K562 (cell line): ENCODE data around the gene PCCA. TPM values are rescaled to one million over a fixed set of nuclear protein-coding genes. Genes with fewer than 3 reads are reported as not detected.

Source experiments
- ATAC-seq: fragments of 200-7000 bp; cut with Tn5 transposase; 3 replicates; pipeline ENCODE4 v1.9.1; 2020; ENCODE audit warnings: moderate library complexity
- BruUV-seq: library from RNA; stranded (reverse); fragments of 400-500 nt; replicated peaks from 2 replicates; lab custom pipeline; 2021; lab: Mats Ljungman, UMichigan
- CTCF ChIA-PET: fragments of 300-600 bp; formaldehyde crosslinking; extraction: SDS; loops from one replicate; lab custom pipeline; 2021; ENCODE audit warnings: low intra/inter-chr PET ratio; lab: Yijun Ruan, JAX
- POLR2A ChIA-PET: fragments of 300-600, 350-650 bp; sonication (Branson Sonifier 250); formaldehyde crosslinking; extraction: SDS; loops from one replicate; lab custom pipeline; 2021; ENCODE audit warnings: antibody characterized with exemption, inconsistent platforms; lab: Yijun Ruan, JAX
- DNase-seq, 4 experiments: peaks; one replicate each; pipeline versions ENCODE4 v3.0.0 to v3.0.0-alpha.2; 2011 to 2018; ENCODE audit warnings: low spot score in 3 of 4, mixed read lengths in 3 of 4; ENCODE audit errors: extremely low read depth in 1 of 4
- FAIRE-seq: peaks from 2 replicates; lab custom pipeline; 2011; peaks lifted over from hg19 to GRCh38; lab: Jason Lieb, UNC
- H2AFZ ChIP-seq: 2 replicates; pipeline ENCODE4 v1.6.0; 2011; ENCODE audit warnings: low read depth, low read length, control low read depth, inconsistent platforms
- H3K27ac ChIP-seq: fragments of 200-600 bp; 3 replicates; pipeline ENCODE4 v1.8.0; 2011; ENCODE audit warnings: low read depth, mild to moderate bottlenecking, control low read depth, inconsistent platforms, low read length, moderate library complexity, mixed read lengths; ENCODE audit errors: extremely low read depth
- H3K27me3 ChIP-seq, 2 experiments: fragments of 300-600 bp in 1 of 2; 2 replicates in 1 of 2; 3 replicates in 1 of 2; pipeline versions ENCODE4 v1.6.0 to v1.8.0; 2011; ENCODE audit warnings: inconsistent platforms in 2 of 2, low read length in 2 of 2, mild to moderate bottlenecking in 1 of 2, mixed read lengths in 1 of 2, moderate library complexity in 1 of 2; ENCODE audit not compliant: control insufficient read depth in 2 of 2, insufficient read depth in 2 of 2
- H3K36me3 ChIP-seq: fragments of 300-600 bp; 3 replicates; pipeline ENCODE4 v1.8.0; 2011; ENCODE audit warnings: mild to moderate bottlenecking, low read length, inconsistent platforms; ENCODE audit not compliant: control insufficient read depth, insufficient read depth
- H3K4me1 ChIP-seq, 2 experiments: fragments of 200-600 bp in 1 of 2; replicated peaks in 1 of 2; 2 replicates in 1 of 2; 3 replicates in 1 of 2; pipeline versions ENCODE4 v1.5.1 to v1.8.0; 2011; ENCODE audit warnings: inconsistent platforms in 2 of 2, low read length in 2 of 2, mild to moderate bottlenecking in 1 of 2, mixed read lengths in 1 of 2, moderate library complexity in 1 of 2; ENCODE audit not compliant: control insufficient read depth in 2 of 2, insufficient read depth in 2 of 2
- H3K4me2 ChIP-seq: 2 replicates; pipeline ENCODE4 v1.6.1; 2011; ENCODE audit warnings: low read length, control low read depth, inconsistent platforms, mixed read lengths; ENCODE audit not compliant: insufficient read depth
- H3K4me3 ChIP-seq: fragments of 200-600 bp; sonication (generic), shearing (Covaris generic); 2 replicates; pipeline ENCODE4 v1.5.1; 2016; ENCODE audit warnings: control low read depth, inconsistent platforms
- H3K79me2 ChIP-seq: fragments of 200-600 bp; 3 replicates; pipeline ENCODE4 v1.8.0; 2011; ENCODE audit warnings: low read length, inconsistent platforms; ENCODE audit not compliant: control insufficient read depth, insufficient read depth
- H3K9ac ChIP-seq, 2 experiments: 2 replicates each; pipeline versions ENCODE4 v1.6.0 to v1.6.1; 2011; ENCODE audit warnings: low read depth in 2 of 2, low read length in 2 of 2, control low read depth in 1 of 2, inconsistent platforms in 1 of 2, mild to moderate bottlenecking in 1 of 2, mixed read lengths in 1 of 2; ENCODE audit not compliant: insufficient read depth in 1 of 2
- H3K9me1 ChIP-seq: one replicate; pipeline ENCODE4 v1.6.0; 2011; ENCODE audit warnings: inconsistent platforms, mild to moderate bottlenecking, low read length, moderate library complexity; ENCODE audit not compliant: control insufficient read depth, insufficient read depth
- H3K9me3 ChIP-seq: replicated peaks from 2 replicates; pipeline ENCODE4 v1.5.1; 2011; ENCODE audit warnings: low read depth, low read length, inconsistent platforms; ENCODE audit not compliant: control insufficient read depth, insufficient read depth
- H4K20me1 ChIP-seq: replicated peaks from 2 replicates; pipeline ENCODE4 v1.6.1; 2011; ENCODE audit warnings: low read length, inconsistent platforms, mixed read lengths; ENCODE audit not compliant: control insufficient read depth, insufficient read depth
- FOXJ2 ChIP-seq: fragments of 200-800 bp; sonication (Bioruptor generic); IDR thresholded peaks from 2 replicates; pipeline ENCODE4 v1.6.1; 2016; ENCODE audit warnings: missing genetic modification characterization, missing compliant biosample characterization
- WGBS: fragments of 100-300 bp; shearing (Covaris generic); methylation state at CpG from one replicate; pipeline ENCODE4 v1.1.6; 2016; ENCODE audit warnings: low coverage, mixed read lengths; ENCODE audit not compliant: insufficient coverage; ENCODE audit errors: missing lambda C conversion rate; 5-methylcytosine and 5-hydroxymethylcytosine counted together
- in situ Hi-C: fragments of 300-500 bp; cut with MboI; formaldehyde crosslinking; loops from 4 replicates; pipeline ENCODE4 v1.15.0; 2018; ENCODE audit warnings: inconsistent platforms, mixed read lengths
- intact Hi-C: fragments of 100-400 bp; cut with micrococcal nuclease; formaldehyde crosslinking; loops from 2 replicates; pipeline ENCODE4 v1.14.2; 2022
- polyA plus RNA-seq, 8 experiments: library from polyadenylated mRNA; depleted of rRNA in 4 of 8; stranded (reverse) in 5 of 8; unstranded in 3 of 8; fragments of >200 nt; fragmentation: Nextera tagmentation in 2 of 8; fragmentation: Illumina TruSeq in 1 of 8; extraction: Ambion mirVana in 2 of 8; extraction: Trizol in 1 of 8; gene quantifications; 2 replicates each; pipeline versions ENCODE4 v1.2.1 to v1.2.3, GENCODE V29; 2011 to 2014; ENCODE audit warnings: inconsistent platforms in 1 of 8, missing spikeins in 1 of 8
- total RNA-seq, 7 experiments: library from RNA; depleted of rRNA in 6 of 7; stranded (reverse); fragments of >200 nt in 6 of 7; fragmentation: Illumina TruSeq in 2 of 7; extraction: Trizol in 2 of 7; gene quantifications; 2 replicates each; pipeline versions ENCODE4 v1.2.1 to v1.2.3, GENCODE V29; 2011 to 2021; ENCODE audit warnings: low replicate concordance in 1 of 7
- TF ChIP-seq, protein P1 (sequence below): fragments of 450-650 bp; IDR thresholded peaks from 2 replicates; pipeline ENCODE4 v1.7.0; 2016; ENCODE audit warnings: borderline replicate concordance

PCCA gene
- total and polyA plus RNA-seq, 9 of the 15 experiments (the other 6 are each of a cell fraction or from before 2014, with no cell fraction given), result 5.2 to 14.1 (median 9.7) TPM

DNA sequence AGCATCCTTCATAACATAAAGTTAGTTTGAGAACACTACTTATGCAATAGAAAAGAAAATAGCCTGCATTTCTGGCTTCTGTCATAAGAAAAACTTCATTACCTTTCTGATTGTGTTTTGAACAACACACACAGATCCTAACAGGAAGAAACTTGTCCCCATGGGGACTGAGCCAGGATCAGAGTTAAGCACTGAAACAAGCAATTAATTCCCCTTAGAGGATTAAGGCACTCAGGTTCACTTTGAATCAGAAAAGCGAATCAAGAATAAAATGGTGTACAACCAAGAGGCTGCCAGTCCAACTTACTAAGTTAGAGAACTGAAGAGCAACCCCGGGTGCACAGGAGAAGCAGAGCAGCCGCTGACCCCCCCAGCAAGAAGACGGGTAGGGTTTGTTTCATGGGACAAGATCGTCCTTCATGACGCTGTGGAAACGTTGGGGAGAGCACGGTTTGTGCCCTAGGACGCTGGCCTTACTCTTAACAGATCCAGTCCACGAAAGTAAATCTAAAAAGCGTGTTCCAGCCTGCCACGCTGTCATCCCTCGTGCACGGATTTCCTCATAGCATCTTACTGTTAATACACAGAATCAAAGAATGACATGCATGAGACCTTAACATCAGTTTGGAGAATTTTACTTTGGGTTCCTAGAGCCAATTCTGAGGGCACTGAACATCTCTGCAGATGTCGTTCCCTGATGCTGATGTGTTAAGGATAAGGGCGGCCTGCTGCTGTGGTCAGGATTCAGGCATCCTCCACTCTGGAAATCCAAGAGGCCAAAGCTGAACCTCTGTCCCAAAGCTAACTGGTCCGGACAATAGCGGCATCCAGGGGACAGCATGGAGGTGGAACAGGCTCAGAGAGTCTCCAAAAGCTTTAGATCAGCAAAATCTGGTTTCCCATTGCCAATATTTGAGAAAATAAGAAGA is 453.3 kb downstream of the PCCA start:
- TF ChIP-seq, protein P1, sequence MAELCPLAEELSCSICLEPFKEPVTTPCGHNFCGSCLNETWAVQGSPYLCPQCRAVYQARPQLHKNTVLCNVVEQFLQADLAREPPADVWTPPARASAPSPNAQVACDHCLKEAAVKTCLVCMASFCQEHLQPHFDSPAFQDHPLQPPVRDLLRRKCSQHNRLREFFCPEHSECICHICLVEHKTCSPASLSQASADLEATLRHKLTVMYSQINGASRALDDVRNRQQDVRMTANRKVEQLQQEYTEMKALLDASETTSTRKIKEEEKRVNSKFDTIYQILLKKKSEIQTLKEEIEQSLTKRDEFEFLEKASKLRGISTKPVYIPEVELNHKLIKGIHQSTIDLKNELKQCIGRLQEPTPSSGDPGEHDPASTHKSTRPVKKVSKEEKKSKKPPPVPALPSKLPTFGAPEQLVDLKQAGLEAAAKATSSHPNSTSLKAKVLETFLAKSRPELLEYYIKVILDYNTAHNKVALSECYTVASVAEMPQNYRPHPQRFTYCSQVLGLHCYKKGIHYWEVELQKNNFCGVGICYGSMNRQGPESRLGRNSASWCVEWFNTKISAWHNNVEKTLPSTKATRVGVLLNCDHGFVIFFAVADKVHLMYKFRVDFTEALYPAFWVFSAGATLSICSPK, result no peak
- no peak for TF ChIP-seq FOXJ2
- TF ChIP-seq, all 486 proteins: peak for 0
- H3K4me2 ChIP-seq, result no peak overlapping the region
- H3K9me3 ChIP-seq, result no peaks in the 10 kb centered on the region
- H3K79me2 ChIP-seq, result no peaks in the 10 kb centered on the region
- ChIA-PET CTCF (no interaction called here), POLR2A (no interaction called here)
- 29% methylated on average over 15 of the region's 18 CpGs for WGBS
- in situ Hi-C loops (loop anchor here (25.0 kb wide), 1 partner anchor 880 kb away; no protein-coding TSS in a partner anchor), intact Hi-C loops (loop anchor here (1.0 kb wide), 1 partner anchor 642 kb away; no protein-coding TSS in a partner anchor)
- ATAC-seq, result no peak
- no peak overlapping the region for H2AFZ ChIP-seq
- no peak for FAIRE-seq
- no peak overlapping the region for H3K9ac ChIP-seq
- peaks cover 0 to 3% of the 10 kb centered on the region in 2 experiments; a peak in 2 of 5 replicates for H3K4me1 ChIP-seq
- H3K36me3 ChIP-seq, result no peaks in the 10 kb centered on the region
- H3K27ac ChIP-seq, result no peak overlapping the region
- H4K20me1 ChIP-seq, result 0 out of 2 replicates have a peak, but pooled peaks cover 3% of the 10 kb centered on the region
- DNase-seq, result no peak
- peaks cover 0 to 11% of the 10 kb centered on the region in 2 experiments; a peak in 2 of 5 replicates for H3K27me3 ChIP-seq
- H3K4me3 ChIP-seq, result no peak overlapping the region
- no TSS peak for BruUV-seq
- no peaks in the 10 kb centered on the region for H3K9me1 ChIP-seq
